HuH-7 (cell line): ENCODE data around the gene AEBP1.
A peak's percentile ranks its signal among the peaks of the same experiment; 100 is the strongest.
"Not testable (repeated sequence)": the region's sequence is repeated elsewhere in the genome, so short reads cannot be mapped to it uniquely, and the experiment has no call there.

Experiments used
- DNase-seq: peaks from one replicate; pipeline ENCODE4 v3.0.0; 2011; ENCODE audit warnings: low spot score

The AEBP1 gene

GRCh38 chr7:44117801-44118429 is 13.8 kb downstream of the AEBP1 start:
- DNase-seq: no peak

GRCh38 chr7:44119829-44120380 is 15.8 kb downstream of the AEBP1 start:
- no peak for DNase-seq

GRCh38 chr7:44120395-44120794 is 16.2 kb downstream of the AEBP1 start:
- no peak for DNase-seq

GRCh38 chr7:44121761-44122420 is 17.7 kb downstream of the AEBP1 start:
- no peak for DNase-seq

- no peak for DNase-seq
Observed at GRCh38 chr7:44122529-44122928, 18.4 kb downstream of the AEBP1 start.

- peak; percentile 100 for DNase-seq
Observed at GRCh38 chr7:44123190-44124003, 19.3 kb downstream of the AEBP1 start, which contains the start of gene POLD2. Gene POLD2 (minus strand): TSS chr7:44123548. CDS start chr7:44122053, 1,495 bp downstream.

- DNase-seq: no peak
Observed at GRCh38 chr7:44124822-44125202, 20.7 kb downstream of the AEBP1 start.

- DNase-seq: not testable (repeated sequence)
Observed at GRCh38 chr7:44126574-44126973, 22.4 kb downstream of the AEBP1 start.

- no peak for DNase-seq
Observed at GRCh38 chr7:44127161-44127560, 23.0 kb downstream of the AEBP1 start.

GRCh38 chr7:44128721-44129582 is 24.8 kb downstream of the AEBP1 start:
- no peak for DNase-seq

- DNase-seq: peak; percentile 93
Observed at GRCh38 chr7:44131173-44132029, 27.3 kb downstream of the AEBP1 start.

GRCh38 chr7:44132039-44132438 is 27.9 kb downstream of the AEBP1 start:
- no peak for DNase-seq

- DNase-seq: no peak
Observed at GRCh38 chr7:44133295-44133694, 29.1 kb downstream of the AEBP1 start.

GRCh38 chr7:44134943-44135628 is 30.9 kb downstream of the AEBP1 start:
- DNase-seq: no peak

GRCh38 chr7:44136731-44137130 is 32.6 kb downstream of the AEBP1 start:
- no peak for DNase-seq

- no peak for DNase-seq
Observed at GRCh38 chr7:44138698-44139097, 34.6 kb downstream of the AEBP1 start.

GRCh38 chr7:44139311-44140010 is 35.3 kb downstream of the AEBP1 start:
- DNase-seq: no peak

- DNase-seq: no peak
Observed at GRCh38 chr7:44140341-44140740, 36.2 kb downstream of the AEBP1 start.

- DNase-seq: no peak
Observed at GRCh38 chr7:44141221-44141850, 37.2 kb downstream of the AEBP1 start, which contains the start of gene MYL7. Gene MYL7 (minus strand): TSS chr7:44141332. CDS start chr7:44141305, 27 bp downstream.
